ENCODE data around the gene CTXND1.
A peak's percentile ranks its signal among the peaks of the same experiment; 100 is the strongest.

Gene CTXND1

GRCh38 chr15:80183306-80183705 lies 68.7 kb downstream of the CTXND1 start:
- no peak for DNase-seq (ENCODE audit: low read depth in 2 of 2)

GRCh38 chr15:80182611-80183261 lies 69.3 kb downstream of the CTXND1 start:
- no peak for DNase-seq (ENCODE audit: low read depth in 2 of 2)

DNA sequence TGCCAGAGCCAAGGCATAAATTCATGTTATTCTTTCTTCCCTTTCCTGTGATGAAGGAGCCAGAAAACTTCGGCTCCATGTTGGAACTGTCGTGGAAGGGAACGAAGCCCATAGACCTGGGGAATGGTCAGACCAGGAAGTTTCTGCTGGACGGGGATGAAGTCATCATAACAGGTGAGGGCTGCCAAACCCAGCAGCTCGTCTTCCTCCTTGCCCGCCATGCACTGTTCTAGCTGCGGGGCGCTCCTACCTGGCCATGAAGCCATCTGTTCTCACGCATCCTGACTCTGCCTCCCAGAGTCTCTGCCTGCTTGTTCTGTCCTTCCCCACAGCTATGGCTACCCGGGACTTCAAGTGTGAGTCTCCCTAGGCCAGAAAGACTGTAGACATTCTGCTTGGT lies 71.0 kb downstream of the CTXND1 start:
- no peak for DNase-seq (ENCODE audit: low read depth in 2 of 2)

- DNase-seq (ENCODE audit: low read depth in 2 of 2) = no peak
These were observed 71.5 kb downstream of the CTXND1 start for GRCh38 chr15:80180468-80180867.

GRCh38 chr15:80179935-80180334 lies 72.1 kb downstream of the CTXND1 start:
- no peak for DNase-seq (ENCODE audit: low read depth in 2 of 2)

- DNase-seq (ENCODE audit: low read depth in 2 of 2) = no peak
These were observed 72.8 kb downstream of the CTXND1 start for GRCh38 chr15:80179025-80179759.

DNA sequence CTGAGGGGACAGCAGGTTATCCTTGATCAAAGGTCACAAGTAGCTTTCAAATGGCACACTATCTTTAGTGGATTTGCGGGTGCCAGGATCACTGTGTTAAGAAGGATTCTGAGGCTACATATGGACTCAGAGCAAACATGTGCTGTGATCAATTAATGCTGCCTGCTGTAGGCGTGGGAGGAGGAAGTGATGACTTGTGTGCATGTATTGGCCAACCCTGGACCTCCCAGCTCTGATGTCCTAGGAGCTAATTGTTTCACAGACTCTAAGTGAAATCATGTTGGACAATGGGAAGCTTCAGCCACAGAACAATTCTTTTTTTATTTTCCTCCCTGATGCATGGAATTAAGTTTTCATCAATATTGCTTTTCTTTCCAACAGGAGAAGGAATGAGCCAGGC lies 74.9 kb downstream of the CTXND1 start:
- no peak for DNase-seq (ENCODE audit: low read depth in 2 of 2)

- DNase-seq (ENCODE audit: low read depth in 2 of 2) = no peak
These were observed 75.6 kb downstream of the CTXND1 start for GRCh38 chr15:80176443-80176842.

DNA sequence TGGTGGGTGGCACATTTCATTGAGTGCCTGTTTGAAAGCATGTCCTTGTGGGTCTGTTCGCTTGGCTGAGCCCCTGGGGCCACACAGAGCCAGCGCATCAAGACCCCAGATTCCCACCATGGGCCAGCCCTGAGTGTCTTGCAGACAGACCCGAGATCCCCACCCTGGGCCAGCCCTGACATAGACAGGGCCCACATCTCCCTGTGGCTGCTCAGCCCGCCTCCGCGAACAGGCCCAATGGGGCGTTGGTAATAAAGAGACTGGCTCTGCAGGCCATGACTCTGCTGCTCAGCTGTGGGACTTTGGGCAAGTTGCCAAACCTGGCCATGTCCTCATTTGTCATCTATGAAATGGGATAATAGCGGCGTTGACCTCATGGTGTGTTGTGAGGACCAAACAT lies 76.6 kb downstream of the CTXND1 start:
- no peak for DNase-seq (ENCODE audit: low read depth in 2 of 2)

- no peak for DNase-seq (ENCODE audit: low read depth in 2 of 2)
These were observed 77.8 kb downstream of the CTXND1 start for GRCh38 chr15:80174017-80174746.

GRCh38 chr15:80173022-80173759 lies 78.8 kb downstream of the CTXND1 start:
- DNase-seq (ENCODE audit: low read depth in 2 of 2) = peak in 1 of 2 donors; percentile 35

DNA sequence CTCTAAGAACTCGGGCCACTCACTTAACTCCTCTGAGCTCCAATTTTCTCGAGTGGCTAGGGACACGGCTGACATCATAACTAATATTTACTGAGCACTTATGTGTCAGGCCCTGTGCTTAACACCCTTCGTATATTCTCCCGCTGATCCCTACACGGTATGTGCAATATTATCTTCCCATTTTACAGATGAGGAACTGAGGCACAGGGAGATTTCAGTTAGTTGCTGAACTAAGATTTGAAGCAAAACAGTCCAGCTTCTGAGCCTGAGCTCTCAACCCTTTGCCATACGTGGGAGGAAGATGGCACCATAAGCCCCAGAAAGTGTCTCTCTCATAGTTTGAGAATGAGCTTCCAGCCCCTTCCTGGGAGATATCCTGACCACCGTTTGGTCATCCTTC lies 79.6 kb downstream of the CTXND1 start:
- no peak for DNase-seq (ENCODE audit: low read depth in 2 of 2)

DNA sequence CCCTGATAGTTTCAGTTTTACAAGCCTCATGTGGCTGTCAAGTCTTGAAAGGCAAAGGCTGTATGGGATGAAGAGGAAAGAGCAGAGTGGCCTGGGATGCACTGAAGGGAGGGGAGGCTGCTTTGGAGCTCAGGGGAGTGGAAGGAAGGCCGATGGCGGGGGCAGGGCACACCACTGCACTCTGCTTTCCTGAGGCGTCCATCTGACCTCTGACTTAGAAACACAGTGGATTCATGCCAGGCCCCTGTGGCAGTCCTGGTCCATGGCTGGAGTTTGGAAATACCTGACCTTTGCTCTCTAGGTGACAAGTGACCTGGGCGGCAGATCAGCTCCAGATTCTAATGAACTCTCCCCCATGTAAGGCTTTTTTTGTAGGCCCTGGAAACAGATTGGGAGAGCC lies 80.2 kb downstream of the CTXND1 start:
- DNase-seq (ENCODE audit: low read depth in 2 of 2) = no peak

GRCh38 chr15:80170596-80170995 lies 81.4 kb downstream of the CTXND1 start:
- DNase-seq (ENCODE audit: low read depth in 2 of 2) = no peak

DNA sequence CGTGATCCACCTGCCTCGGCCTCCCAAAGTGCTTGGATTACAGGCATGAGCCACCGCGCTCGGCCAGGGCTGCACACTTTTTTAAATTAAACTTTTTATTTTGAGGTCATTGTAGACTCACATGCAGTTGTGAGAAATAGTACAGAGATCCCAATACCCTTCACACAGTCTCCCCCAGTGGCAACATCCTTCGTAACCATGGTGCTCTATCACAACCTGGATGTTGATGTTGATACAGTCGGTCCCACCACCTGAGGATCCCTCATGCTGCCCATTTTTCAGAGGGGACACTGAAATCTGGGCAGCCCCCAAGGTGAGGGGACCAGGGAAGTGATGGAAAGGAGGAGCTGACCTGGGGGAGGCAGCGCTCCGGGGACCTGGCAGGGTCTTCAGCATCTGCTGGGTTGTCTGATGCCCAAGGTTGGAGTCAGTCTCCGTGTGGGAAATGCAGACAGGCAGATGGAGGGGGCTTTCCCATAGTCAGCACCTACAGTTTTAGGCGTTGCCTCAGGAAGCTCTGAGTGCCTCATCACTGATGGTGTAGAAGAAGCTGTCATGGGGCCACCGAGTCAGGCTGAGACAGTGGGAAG lies 82.2 kb downstream of the CTXND1 start:
- no peak for DNase-seq (ENCODE audit: low read depth in 2 of 2)

- no peak for DNase-seq (ENCODE audit: low read depth in 2 of 2)
These were observed 83.6 kb downstream of the CTXND1 start for GRCh38 chr15:80168421-80168820.

GRCh38 chr15:80167936-80168335 lies 84.1 kb downstream of the CTXND1 start:
- no peak for DNase-seq (ENCODE audit: low read depth in 2 of 2)

DNA sequence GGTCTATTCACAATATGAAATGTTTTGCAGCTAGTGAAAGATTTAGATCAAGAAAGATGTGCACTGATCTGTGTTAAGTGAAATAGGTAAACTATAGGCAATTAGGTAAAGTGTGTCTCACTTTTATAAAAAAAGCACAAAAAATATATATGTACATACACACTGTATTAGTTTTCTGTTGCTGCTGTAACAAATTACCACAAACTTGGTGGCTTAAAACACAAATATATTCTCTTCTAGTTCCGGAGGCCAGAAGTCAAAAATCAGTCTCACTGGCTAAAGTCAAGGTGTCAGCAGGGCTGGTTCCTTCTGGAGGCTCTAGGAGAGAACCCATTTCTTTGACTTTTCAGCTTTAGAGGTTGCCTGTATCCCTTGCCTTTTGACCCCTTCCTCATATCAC lies 88.1 kb downstream of the CTXND1 start:
- no peak for DNase-seq (ENCODE audit: low read depth in 2 of 2)

GRCh38 chr15:80163217-80163616 lies 88.8 kb downstream of the CTXND1 start:
- DNase-seq (ENCODE audit: low read depth in 2 of 2) = no peak

GRCh38 chr15:80162059-80162554 lies 89.9 kb downstream of the CTXND1 start:
- no peak for DNase-seq (ENCODE audit: low read depth in 2 of 2)

GRCh38 chr15:80161468-80162016 lies 90.5 kb downstream of the CTXND1 start:
- DNase-seq (ENCODE audit: low read depth in 2 of 2) = no peak

Measured in stimulated activated CD8-positive, alpha-beta memory T cell treated with anti-CD3 and anti-CD28 coated beads, Interleukin-15, amount 100 ng/mL, for 4 hours (primary cell).